Endothelial cell of umbilical vein (primary cell): ENCODE results near the gene ZSCAN5B.

Experiments
- CTCF ChIP-seq, 2 donors: IDR thresholded peaks; 1 replicate in 1 of 2; 2 replicates in 1 of 2; pipeline ENCODE4 v1.5.1; 2011; ENCODE audit warnings: low read length in 2 of 2, mild to moderate bottlenecking in 2 of 2, moderate library complexity in 2 of 2, control low read depth in 1 of 2, inconsistent platforms in 1 of 2, low read depth in 1 of 2; ENCODE audit not compliant: insufficient read depth in 1 of 2; ENCODE audit errors: extremely low read depth in 1 of 2
- EZH2 ChIP-seq: IDR thresholded peaks from 2 replicates; pipeline ENCODE4 v1.6.1; 2012; ENCODE audit warnings: borderline replicate concordance, low read depth, mild to moderate bottlenecking, moderate library complexity, low read length, inconsistent platforms; ENCODE audit not compliant: severe bottlenecking

- TF ChIP-seq EZH2 (no peak), CTCF (IDR thresholded peaks at IDR 0.05; ENCODE audit: extremely low read depth in 1 of 2, insufficient read depth in 1 of 2, low read depth in 1 of 2, low read length in 2 of 2) (no peak)
Observed at GRCh38 chr19:56152644-56153043, 44.9 kb downstream of the ZSCAN5B start.
